Measurements from ENCODE around the gene TSPOAP1.

TSPOAP1 gene

DNA sequence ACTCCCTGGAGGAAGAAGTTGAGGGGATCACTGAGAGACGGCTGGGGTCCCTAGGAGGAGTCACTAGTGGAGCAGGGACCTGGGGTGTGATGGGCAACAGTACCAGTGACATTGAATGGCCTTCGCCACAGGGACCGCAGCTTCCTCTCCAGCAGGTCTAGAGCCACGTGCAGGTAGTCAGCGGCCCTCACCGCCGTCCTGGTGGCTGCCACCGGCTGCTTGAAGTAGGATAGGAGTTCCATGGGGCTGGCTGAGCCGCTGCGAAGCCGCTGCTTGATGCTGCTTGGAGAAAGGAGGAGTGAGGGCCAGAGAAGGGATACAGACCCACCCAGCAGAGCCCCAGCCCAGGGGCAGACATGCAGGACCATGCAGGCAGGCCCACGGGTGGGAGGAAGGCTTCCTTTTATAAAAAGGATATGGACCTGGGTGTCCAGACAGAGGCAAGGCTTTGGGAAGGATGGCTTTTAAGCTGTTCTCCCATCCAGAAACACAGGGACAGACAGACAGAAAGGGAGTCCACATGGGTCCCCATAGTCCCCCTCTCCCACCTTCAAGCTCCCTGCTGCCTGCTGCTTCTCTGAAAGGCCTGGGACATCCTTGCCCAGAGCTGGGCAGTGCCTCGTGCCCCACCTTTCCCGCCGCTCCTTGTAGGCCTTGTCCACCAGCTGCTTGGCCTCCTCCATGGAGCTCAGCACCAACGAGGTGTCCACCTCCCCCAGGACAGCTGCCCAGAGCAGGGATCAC lies 48.7 kb downstream of the TSPOAP1 start:
- DNase-seq (ENCODE audit: extremely low spot score): peak; percentile 18
- POLR2A ChIA-PET: no interaction called here
- CTCF ChIA-PET: interaction anchor here (1.0 to 2.3 kb wide), 5 partner anchors 14 to 42 kb away, joined by 3 to 6 read pairs (median 3); partner anchors contain the start of gene LPO
- TF ChIP-seq, protein P1, sequence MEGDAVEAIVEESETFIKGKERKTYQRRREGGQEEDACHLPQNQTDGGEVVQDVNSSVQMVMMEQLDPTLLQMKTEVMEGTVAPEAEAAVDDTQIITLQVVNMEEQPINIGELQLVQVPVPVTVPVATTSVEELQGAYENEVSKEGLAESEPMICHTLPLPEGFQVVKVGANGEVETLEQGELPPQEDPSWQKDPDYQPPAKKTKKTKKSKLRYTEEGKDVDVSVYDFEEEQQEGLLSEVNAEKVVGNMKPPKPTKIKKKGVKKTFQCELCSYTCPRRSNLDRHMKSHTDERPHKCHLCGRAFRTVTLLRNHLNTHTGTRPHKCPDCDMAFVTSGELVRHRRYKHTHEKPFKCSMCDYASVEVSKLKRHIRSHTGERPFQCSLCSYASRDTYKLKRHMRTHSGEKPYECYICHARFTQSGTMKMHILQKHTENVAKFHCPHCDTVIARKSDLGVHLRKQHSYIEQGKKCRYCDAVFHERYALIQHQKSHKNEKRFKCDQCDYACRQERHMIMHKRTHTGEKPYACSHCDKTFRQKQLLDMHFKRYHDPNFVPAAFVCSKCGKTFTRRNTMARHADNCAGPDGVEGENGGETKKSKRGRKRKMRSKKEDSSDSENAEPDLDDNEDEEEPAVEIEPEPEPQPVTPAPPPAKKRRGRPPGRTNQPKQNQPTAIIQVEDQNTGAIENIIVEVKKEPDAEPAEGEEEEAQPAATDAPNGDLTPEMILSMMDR (IDR thresholded peaks at IDR 0.05; ENCODE audit: control extremely low read depth, extremely low read depth, low read depth, missing control alignments): no peak

DNA sequence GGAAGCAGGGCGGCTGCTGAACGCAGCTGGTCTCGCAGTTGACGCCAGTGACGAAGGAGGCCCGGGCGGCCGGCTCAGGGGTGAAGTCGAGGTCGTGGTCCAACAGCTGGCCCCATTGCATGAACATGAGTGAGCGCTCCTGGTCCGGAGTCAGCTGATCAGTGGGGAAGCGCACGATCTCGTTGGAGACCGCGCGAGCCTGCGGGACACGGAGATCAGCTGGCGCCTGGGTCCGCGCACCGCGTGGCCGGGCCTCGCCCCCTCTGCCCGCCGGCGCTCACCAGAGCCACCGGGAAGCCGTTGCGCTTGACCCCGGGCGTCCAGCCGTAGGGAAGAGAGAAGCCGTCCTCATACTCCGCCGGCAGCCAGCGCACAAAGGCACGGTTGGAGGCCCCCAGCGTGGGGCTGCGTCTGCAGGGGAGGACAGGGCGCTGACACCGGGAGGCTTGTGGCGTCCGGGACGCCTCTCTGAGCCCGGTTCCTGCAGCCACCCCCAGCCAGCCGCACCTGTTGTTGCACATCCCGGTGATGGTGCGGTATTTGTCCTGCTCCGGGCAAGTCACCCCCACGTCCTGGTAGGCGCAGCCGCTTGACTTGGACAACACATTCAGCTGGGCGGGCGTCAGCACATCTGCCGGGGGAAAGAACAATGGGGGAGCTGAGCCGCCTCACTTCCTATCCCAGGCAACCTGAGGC lies 49.4 kb downstream of the TSPOAP1 start:
- CTCF ChIA-PET: interaction anchor here (2.3 kb wide), 1 partner anchor 21 kb away, joined by 6 read pairs; no protein-coding TSS in a partner anchor
- POLR2A ChIA-PET: no interaction called here
- TF ChIP-seq, protein P1 (IDR thresholded peaks at IDR 0.05; ENCODE audit: control extremely low read depth, extremely low read depth, low read depth, missing control alignments): no peak
- peak; percentile 25 for DNase-seq (ENCODE audit: extremely low spot score)

DNA sequence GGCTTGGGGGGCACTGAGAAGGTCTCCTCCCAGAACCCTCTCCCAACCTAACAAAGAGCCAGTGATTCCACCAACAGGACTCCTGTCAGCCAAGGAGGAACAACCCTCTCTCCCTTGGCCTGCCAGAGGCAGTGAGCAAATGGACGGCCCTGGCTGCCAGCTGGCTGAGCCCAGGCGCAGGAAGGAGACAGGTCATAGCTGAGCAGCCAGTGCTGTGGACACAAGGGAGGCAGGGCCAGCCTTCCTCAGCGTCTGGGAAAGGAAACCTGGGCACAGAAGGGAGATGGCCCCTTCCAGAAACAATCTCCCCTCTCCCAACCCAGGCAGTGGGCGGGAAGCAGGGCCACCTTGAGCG lies 50.0 kb downstream of the TSPOAP1 start:
- TF ChIP-seq, protein P1 (IDR thresholded peaks at IDR 0.05; ENCODE audit: control extremely low read depth, extremely low read depth, low read depth, missing control alignments): no peak
- POLR2A ChIA-PET: no interaction called here
- DNase-seq (ENCODE audit: extremely low spot score): peak; percentile 28
- CTCF ChIA-PET: interaction anchor here (2.3 kb wide), 1 partner anchor 20 kb away, joined by 6 read pairs; no protein-coding TSS in a partner anchor

DNA sequence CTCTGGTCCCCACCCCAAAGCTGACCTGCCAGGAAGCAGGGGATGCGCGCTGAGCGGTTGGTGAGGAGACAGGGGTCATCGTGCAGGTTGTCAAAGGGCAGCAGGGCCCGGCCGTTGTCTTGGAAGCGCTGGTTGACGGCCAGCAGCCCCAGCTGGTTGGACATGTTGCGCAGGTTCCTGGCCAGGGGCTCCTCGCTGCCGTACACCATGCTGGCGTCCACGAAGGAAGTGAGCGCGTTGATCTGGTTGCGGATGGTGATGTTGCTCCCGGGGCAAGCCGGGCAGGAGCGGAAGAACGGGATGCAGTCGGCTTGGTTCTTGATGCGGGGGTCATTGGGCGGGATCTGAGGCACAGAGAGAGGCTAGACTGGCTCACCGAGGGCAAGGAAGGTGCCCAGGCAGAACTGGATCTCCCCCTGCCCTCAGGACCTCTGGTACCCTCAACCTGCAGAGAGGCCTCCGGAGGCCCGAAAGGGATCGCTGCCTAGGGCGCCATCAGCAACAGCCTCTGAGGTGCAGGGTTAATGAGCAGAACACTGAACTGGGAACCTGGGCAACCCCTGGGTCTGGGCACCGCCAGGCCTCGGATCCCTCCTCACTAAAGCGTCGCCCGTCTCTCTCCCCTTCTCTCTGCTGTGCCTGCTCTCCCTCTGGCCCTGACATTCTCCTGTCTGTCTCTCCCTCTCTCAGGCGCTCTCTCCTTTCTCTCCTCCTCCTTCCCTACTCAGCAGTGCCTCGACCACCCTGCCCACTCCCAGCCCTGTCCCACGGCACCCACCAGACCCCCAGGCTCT lies 50.6 kb downstream of the TSPOAP1 start:
- ChIA-PET CTCF (interaction anchor here (1.4 to 2.3 kb wide), 2 partner anchors 20 to 31 kb away, joined by 3 to 6 read pairs; no protein-coding TSS in a partner anchor), POLR2A (no interaction called here)
- TF ChIP-seq, protein P1 (IDR thresholded peaks at IDR 0.05; ENCODE audit: control extremely low read depth, extremely low read depth, low read depth, missing control alignments): no peak
- peak; percentile 22 for DNase-seq (ENCODE audit: extremely low spot score)

DNA sequence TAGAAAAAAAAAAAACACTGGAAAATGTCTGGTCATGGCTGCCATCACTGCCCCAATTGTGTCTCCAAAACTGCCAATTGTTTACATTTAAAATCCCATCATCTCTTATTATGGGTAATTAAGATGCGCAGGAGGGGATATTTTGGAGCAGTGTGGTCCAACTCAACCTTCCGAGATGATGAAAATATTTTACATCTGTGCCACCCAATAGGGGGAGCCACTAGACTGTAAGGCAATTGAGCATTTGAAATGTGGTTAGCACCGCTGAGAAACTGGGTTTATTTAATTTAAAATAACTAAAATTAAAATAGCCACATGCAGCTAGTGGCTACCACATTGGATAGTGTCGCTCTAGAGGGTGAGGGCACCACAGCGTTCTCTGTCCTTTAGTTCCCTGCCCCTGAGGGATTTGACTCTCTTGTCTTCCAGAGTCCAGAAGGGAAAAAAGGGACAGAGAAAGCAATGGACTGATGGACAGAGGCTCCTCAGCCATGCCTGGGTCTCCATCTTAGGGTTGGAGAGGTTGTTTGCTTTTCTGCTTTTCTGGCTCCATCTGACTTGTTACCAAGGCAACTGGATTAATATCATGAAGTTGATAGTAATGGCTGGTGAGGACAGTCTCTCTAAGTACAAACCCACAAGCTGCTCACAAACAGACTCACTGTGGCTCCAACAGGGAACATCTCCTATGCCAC lies 51.3 kb downstream of the TSPOAP1 start:
- DNase-seq (ENCODE audit: extremely low spot score): peak; percentile 48
- TF ChIP-seq, protein P1 (IDR thresholded peaks at IDR 0.05; ENCODE audit: control extremely low read depth, extremely low read depth, low read depth, missing control alignments): peak; percentile 56
- POLR2A ChIA-PET: no interaction called here
- CTCF ChIA-PET: interaction anchor here (1.4 to 2.9 kb wide), 2 partner anchors 28 to 30 kb away, joined by 3 to 12 read pairs; no protein-coding TSS in a partner anchor

Data from GM10248 (cell line).